IPS-20b (cell line): ENCODE data around the gene MED31.
"Not testable (repeated sequence)": the region's sequence is repeated elsewhere in the genome, so short reads cannot be mapped to it uniquely, and the experiment has no call there.

Experiments used
- H3K27ac ChIP-seq: one replicate; pipeline ENCODE4 v1.5.1; 2013; ENCODE audit warnings: low read length
- H3K27me3 ChIP-seq: 2 replicates; pipeline ENCODE4 v1.6.1; 2013; ENCODE audit warnings: mild to moderate bottlenecking, low read length, inconsistent platforms; ENCODE audit not compliant: insufficient read depth
- H3K36me3 ChIP-seq: 2 replicates; pipeline ENCODE4 v1.6.1; 2013; ENCODE audit warnings: low read depth, mild to moderate bottlenecking, inconsistent platforms, low read length, moderate library complexity; ENCODE audit not compliant: insufficient read depth
- H3K4me1 ChIP-seq: 2 replicates; pipeline ENCODE4 v1.6.1; 2013; ENCODE audit warnings: mild to moderate bottlenecking, control low read depth, inconsistent platforms, low read length, moderate library complexity; ENCODE audit not compliant: insufficient read depth
- H3K4me3 ChIP-seq: 2 replicates; pipeline ENCODE4 v1.5.1; 2013; ENCODE audit warnings: mild to moderate bottlenecking, low read length, inconsistent platforms
- H3K9ac ChIP-seq: 2 replicates; pipeline ENCODE4 v1.6.1; 2013; ENCODE audit warnings: low read depth, mild to moderate bottlenecking, inconsistent platforms, low read length, moderate library complexity
- H3K9me3 ChIP-seq: 2 replicates; pipeline ENCODE4 v1.6.1; 2013; ENCODE audit warnings: mild to moderate bottlenecking, low read depth, low read length, inconsistent platforms; ENCODE audit not compliant: insufficient read depth

Gene MED31

DNA sequence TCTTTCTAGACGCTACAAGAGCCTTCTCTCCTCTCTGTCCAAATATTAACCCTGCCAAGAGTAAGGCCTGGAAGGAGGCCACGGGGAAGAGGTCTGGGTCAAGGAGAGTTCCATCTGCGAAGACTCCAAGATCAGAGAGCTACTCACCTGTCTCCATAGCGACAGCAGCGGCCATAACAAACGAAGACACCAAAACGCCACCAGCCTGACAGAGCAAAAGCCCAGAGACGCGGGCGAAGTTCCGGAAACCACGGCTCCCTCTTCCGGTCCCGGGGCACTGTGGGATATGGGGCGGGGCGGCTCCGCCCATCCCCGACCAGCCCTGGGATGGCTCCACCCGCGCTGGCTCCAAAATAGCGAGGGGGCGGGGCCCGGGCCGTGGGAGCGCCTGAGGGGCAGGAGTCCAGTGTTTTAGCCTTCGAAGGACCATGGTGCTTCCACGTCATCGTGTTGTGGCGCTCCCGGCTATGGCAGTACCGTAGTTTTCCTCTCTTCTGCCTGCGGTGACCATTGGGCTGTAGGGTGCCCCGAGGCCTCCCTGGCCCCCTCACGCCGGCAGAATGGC lies at the start of gene MED31, which contains the start of gene C17orf100:
MED31 (minus strand) TSS at position 252 of the 565 bp plus-strand sequence; CDS start at position 175, 77 bp downstream.
C17orf100 (plus strand) TSS at position 409 of the 565 bp plus-strand sequence; CDS start at position 561, 152 bp downstream.
- peaks cover 19% of the 10 kb centered on the region; the same call in 1 of the 2 replicates for H3K36me3 ChIP-seq

DNA sequence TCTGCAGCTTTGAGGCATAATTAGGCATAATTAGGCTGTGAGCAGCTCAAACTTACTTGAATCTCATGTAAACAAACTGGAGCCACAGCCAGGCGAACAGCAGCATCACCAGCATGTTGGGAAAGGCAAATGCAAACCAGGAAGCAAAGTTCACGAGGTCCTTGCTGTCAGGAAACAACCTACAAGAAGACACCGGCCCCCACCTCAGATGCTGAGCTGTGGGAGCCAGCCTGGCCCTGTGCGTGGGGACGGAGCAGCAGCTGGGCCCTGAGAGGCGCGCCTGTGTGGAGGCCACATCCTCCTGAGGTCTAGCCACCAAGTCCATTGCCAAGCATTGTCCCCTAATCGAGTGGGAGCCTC lies 49.5 kb upstream of the MED31 start:
- Histone ChIP-seq H3K9me3 (no peaks in the 10 kb centered on the region), H3K36me3 (no peaks in the 10 kb centered on the region), H3K4me1 (no peaks in the 10 kb centered on the region), H3K27me3 (no peaks in the 10 kb centered on the region; the same call in 1 of the 2 replicates), H3K9ac (no peak overlapping the region), H3K27ac (no peak overlapping the region), H3K4me3 (no peak overlapping the region)

More for the DNA sequence above, at the start of gene MED31, which contains the start of gene C17orf100:
- H3K9ac ChIP-seq: peak within 1 kb of the TSS; percentile 83
- H3K27me3 ChIP-seq: peaks cover 47% of the 10 kb centered on the region
- H3K4me1 ChIP-seq: peaks cover 14% of the 10 kb centered on the region; the same call in 1 of the 2 replicates
- H3K9me3 ChIP-seq: no peaks in the 10 kb centered on the region
- peak within 1 kb of the TSS; percentile 52 for H3K27ac ChIP-seq
- H3K4me3 ChIP-seq: peak within 1 kb of the TSS; percentile 89

DNA sequence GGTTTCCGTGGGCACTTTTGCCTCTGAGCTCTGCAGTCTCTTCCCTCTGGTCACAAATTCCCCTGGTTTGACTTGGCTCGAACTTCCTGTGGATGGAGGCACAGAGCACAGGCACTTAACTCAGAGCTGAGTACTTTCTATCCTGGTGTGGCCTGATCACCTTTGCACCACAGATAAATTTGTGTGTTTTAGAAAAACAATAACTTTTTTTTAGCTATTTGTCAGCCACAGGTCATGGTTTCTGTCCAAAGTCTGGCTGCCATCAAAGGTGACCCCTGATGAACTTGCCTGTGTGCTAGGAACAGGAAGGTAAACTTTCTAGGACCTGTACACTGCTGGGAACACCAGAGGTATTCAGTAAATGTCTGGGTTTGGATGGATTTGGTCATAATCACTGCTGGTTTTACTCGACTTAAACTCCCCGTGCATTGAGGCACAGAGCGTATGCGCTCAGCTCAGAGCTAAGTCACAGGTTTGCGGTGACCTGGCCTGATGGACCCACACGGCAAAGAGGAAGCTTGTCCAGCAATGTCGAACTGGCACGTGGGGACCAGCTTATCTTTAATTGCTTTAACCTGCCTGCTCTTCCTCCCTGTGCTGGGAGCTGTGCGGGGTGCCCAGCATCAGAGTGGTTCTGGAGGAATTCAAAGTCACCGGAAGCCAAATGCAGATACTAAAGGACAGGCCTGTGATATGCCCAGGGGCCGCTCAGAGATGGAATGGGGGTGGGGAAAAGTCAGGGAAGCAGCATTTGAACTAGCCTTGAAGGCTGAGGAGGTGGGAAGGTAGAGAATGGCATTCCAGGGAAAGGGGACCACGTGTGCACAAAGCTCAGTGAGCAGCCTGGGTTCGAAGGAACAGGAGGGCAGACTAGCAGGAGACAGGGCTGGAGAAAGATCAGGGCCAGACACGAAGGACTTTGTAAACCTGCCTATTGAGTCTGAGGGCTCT lies 48.9 kb upstream of the MED31 start:
- Histone ChIP-seq H3K9ac (no peak overlapping the region), H3K9me3 (no peaks in the 10 kb centered on the region), H3K4me3 (no peak overlapping the region), H3K36me3 (no peaks in the 10 kb centered on the region), H3K4me1 (no peaks in the 10 kb centered on the region), H3K27ac (no peak overlapping the region), H3K27me3 (no peaks in the 10 kb centered on the region; the same call in 1 of the 2 replicates)

DNA sequence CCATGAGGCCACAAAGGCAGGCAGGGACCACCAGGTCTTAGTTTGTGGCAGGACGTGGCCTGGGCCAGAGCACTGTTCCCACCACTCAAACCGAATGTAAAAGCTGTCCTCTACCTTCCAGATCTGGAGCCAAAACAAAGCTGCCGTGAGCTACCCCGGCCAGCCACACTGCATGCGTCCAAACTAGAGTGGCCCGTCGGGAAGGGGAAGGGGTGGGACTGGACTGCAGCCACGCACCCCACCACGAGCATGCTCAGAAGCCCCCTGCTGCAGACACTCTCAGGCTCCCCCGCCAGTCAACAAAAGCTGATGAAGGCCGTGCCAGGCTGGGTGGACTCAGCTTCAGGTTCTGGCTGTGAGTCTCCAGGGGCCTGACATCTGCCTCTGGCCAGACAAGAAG lies 46.6 kb upstream of the MED31 start:
- no peaks in the 10 kb centered on the region for H3K27me3 ChIP-seq
- no peaks in the 10 kb centered on the region for H3K9me3 ChIP-seq
- H3K4me1 ChIP-seq: no peaks in the 10 kb centered on the region
- no peaks in the 10 kb centered on the region for H3K36me3 ChIP-seq
- no peak overlapping the region for H3K9ac ChIP-seq
- no peak overlapping the region for H3K4me3 ChIP-seq
- H3K27ac ChIP-seq: no peak overlapping the region

DNA sequence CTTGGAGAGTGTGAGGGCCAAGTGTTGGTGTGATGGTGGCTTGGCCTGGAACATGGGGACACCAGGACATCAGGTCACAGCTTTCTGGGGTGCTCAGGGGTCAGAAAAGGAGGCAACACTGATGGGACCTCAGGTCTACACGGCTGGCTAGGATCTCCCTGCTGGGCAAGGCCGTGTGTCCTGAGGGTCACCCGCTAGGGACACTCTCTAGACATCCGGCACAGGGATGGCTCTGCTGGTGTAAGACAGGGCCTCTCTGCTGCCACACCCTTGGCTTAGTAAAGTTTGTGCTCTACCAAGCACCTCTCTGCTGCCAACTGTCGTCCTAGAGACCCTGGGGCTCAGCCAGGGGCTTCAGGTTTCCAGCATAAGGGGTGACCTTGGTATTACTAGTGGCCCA lies 45.5 kb upstream of the MED31 start:
- H3K9ac ChIP-seq: no peak overlapping the region
- H3K9me3 ChIP-seq: no peaks in the 10 kb centered on the region
- no peak overlapping the region for H3K4me3 ChIP-seq
- no peaks in the 10 kb centered on the region for H3K4me1 ChIP-seq
- H3K27ac ChIP-seq: no peak overlapping the region
- H3K27me3 ChIP-seq: peaks cover 3% of the 10 kb centered on the region; the same call in 1 of the 2 replicates
- no peaks in the 10 kb centered on the region for H3K36me3 ChIP-seq

DNA sequence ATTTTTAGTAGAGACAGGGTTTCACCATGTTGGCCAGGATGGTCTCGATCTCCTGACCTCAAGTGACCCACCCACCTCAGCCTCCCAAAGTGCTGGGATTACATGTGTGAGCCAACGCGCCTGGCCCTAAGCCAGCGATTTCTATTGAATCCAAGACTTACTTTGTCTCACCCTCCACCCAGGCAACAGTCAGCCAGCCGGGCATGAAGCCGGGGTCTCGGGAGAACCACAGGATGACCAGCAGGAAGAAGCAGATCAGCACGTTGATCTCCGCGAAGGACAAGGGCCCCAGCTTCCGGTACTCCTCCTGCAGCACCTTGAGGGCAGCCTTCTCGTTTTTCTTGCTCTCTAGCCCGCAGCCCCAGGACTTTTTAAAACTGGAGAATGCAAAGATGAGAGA lies 44.2 kb upstream of the MED31 start:
- Histone ChIP-seq H3K9me3 (no peaks in the 10 kb centered on the region), H3K27ac (no peak overlapping the region), H3K4me1 (no peaks in the 10 kb centered on the region), H3K9ac (no peak overlapping the region), H3K4me3 (no peak overlapping the region), H3K36me3 (no peaks in the 10 kb centered on the region), H3K27me3 (peaks cover 3% of the 10 kb centered on the region; the same call in 1 of the 2 replicates)

DNA sequence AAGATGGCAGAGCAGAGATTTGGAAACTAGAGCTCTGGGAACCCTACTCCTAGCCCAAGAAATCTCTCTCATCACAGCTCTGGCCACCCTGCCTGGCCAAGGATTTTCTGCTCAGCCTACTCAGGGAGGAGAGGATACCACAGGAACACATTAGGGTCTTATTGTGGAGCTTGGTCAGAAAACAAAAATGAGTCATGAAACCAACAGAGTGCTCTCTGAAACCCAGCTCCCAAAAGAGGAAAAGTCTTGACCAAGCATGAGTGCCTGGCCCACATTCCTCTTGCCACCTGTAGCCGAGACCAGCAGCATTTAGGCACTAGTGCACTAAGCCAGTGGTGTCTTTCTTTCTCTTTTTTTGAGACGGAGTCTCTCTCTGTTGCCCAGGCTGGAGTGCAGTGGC lies 43.6 kb upstream of the MED31 start:
- Histone ChIP-seq H3K9me3 (no peaks in the 10 kb centered on the region), H3K27ac (no peak overlapping the region), H3K4me3 (no peak overlapping the region), H3K4me1 (no peaks in the 10 kb centered on the region), H3K27me3 (peaks cover 3% of the 10 kb centered on the region; the same call in 1 of the 2 replicates), H3K9ac (no peak overlapping the region), H3K36me3 (no peaks in the 10 kb centered on the region)

DNA sequence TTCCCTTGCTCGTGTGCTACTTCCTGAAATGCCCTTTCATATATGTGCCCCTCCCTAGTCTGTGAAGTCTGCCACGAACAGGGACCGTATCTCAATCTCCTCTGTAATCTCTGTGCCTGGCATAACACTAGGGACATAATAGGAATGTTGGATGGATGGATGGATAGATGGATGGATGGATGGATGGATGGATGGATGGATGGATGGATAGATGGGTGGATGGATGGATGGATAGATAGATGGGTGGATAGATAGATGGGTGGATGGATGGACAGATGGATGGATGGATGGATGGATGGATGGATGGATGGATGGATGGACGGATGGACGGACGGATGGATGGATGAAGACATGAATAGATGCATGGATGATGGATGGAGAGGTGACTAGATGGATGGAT lies 40.6 kb upstream of the MED31 start:
- H3K9me3 ChIP-seq, H3K4me1 ChIP-seq, H3K27ac ChIP-seq, H3K27me3 ChIP-seq, H3K9ac ChIP-seq, H3K4me3 ChIP-seq, H3K36me3 ChIP-seq: not testable (repeated sequence)

DNA sequence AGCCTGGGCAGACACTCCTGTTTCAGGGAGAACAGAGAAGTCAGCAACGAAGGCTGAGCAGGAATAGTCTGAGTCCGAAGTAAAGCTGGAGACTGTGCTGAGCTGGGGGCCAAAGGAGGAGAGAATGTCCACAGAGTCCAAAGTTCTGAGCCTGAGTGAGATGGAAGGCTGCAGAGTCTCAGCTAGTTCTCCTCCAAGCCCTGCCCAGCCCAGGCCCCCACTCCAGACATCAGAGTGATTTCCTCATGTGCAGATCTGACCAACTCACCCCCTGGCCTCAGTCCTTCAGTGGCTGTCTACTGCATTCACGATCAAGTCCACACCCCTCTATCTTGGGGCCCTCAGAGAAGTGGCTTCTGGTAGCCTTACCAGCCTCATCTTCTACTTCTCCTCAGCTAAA lies 40.1 kb upstream of the MED31 start:
- Histone ChIP-seq H3K4me3 (no peak overlapping the region), H3K4me1 (no peaks in the 10 kb centered on the region), H3K9ac (no peak overlapping the region), H3K9me3 (no peaks in the 10 kb centered on the region), H3K36me3 (no peaks in the 10 kb centered on the region), H3K27me3 (peaks cover 3% of the 10 kb centered on the region; the same call in 1 of the 2 replicates), H3K27ac (no peak overlapping the region)

DNA sequence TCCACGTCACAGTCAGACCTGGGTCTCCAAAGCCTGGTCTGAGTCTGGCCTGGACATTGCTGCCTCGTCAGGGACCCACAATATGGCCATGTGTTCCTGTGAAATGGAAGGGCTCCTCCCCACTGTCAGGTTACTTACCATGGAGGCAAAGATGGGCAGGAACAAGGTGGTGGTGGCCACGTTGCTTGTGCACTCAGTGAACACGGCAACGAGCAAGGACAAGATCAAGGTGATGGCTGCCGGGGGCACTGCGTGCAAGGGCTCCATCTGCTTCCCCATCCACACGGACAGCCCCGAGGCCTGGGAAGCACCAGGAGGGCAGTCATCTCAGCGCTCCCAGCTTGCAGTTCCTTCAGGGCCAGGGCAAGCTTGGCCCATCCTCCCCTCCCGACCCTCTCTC lies 39.2 kb upstream of the MED31 start:
- Histone ChIP-seq H3K36me3 (no peaks in the 10 kb centered on the region), H3K9ac (no peak overlapping the region), H3K27ac (no peak overlapping the region), H3K4me1 (no peaks in the 10 kb centered on the region), H3K27me3 (peaks cover 3% of the 10 kb centered on the region; the same call in 1 of the 2 replicates), H3K4me3 (no peak overlapping the region), H3K9me3 (no peaks in the 10 kb centered on the region)

DNA sequence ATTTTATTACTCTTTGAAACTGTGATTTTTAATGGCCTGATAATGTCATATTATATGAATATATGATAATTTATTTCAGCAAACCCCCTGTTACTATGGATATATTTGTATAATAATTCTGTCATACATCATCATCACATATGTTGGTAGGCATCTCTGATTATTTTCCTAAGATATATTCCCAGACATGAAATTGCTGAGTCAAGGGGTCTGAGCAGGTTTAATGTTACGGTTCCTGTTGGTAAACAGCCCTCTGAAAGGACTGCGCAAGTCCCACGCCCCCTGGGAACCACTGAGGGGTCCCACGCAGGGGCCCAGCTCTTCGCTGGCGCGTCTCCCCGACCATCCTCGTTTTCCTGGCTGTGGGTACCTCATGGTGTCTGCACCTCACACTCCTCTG lies 37.5 kb upstream of the MED31 start:
- Histone ChIP-seq H3K9ac (no peak overlapping the region), H3K27me3 (peaks cover 3% of the 10 kb centered on the region; the same call in 1 of the 2 replicates), H3K4me1 (no peaks in the 10 kb centered on the region), H3K36me3 (no peaks in the 10 kb centered on the region), H3K9me3 (no peaks in the 10 kb centered on the region), H3K27ac (no peak overlapping the region), H3K4me3 (no peak overlapping the region)

DNA sequence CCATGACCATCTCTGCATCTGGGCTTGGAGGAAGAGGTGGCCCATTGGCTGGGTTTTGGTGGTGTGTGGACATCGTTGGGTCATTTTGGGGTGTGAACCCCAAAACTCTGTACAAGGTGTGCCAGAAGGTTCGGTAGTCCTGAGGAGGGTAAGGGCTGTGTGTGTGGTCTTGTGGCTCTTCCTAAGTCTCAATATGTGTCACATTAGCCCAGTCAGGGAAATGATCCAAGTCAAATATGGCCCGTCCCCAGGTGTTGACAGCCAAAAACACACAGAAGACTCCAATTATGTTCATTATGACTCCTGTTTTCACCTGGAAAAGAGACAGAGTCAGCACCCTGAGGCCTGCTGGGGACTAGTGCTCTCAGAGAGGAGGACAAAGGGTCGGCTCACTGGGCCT lies 34.6 kb upstream of the MED31 start:
- no peak overlapping the region for H3K4me3 ChIP-seq
- no peaks in the 10 kb centered on the region for H3K9me3 ChIP-seq
- H3K27me3 ChIP-seq: no peaks in the 10 kb centered on the region; the same call in 1 of the 2 replicates
- H3K36me3 ChIP-seq: no peaks in the 10 kb centered on the region
- no peak overlapping the region for H3K9ac ChIP-seq
- no peaks in the 10 kb centered on the region for H3K4me1 ChIP-seq
- H3K27ac ChIP-seq: no peak overlapping the region
